ENCODE results near the gene LIX1L.

Gene LIX1L

DNA sequence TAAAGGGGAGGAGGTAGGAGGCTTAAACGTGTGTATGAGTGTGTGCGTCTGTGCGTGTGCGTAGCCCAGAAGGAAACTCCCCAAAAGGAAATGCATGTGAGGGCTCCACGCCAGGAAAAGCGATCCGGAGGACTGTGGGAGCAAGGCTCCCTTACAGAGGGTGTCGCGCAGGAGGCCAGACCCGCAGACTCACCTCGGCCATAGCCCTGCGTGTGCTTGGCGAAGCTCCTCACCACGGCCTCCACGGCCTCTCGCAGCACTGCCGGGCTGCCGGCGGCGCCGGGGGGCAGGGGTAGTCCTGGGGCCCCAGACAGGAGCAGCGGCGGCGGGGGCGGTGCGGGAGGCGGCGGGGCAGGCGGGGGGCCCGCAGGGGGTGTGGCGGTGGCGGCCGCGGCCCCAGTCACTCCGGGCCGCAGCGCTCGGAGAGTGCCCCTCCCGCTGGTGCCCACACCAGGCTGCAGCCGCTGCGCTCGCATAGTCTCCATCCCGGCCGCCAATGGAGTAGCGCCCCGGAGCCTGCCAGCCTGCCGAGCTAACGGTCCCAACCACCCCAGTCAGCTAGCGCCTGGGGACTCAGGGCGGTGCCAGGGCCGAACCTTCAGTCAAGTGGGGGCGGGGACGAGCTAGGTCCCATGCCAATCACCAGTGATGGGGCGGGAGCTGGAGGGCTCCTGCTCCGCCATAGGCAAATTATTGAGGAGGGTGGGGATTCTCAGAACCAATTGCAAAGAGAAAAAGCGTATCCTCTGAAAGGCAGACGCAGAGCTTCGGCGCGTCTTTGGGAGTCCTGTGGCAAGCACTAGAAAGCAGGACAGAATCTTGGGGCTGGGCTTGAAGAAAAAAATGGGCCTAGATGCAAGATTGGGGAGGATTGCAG is at the start of gene LIX1L:
LIX1L (minus strand) TSS at position 575 of the 877 bp plus-strand sequence; CDS start at position 485, 90 bp downstream.
- DNase-seq = peak; percentile 95

GRCh38 chr1:146001709-146002108 is 43.9 kb upstream of the LIX1L start:
- DNase-seq = no peak

- DNase-seq = peak; percentile 69
Measured at GRCh38 chr1:145999321-146000024, 41.7 kb upstream of the LIX1L start.

DNA sequence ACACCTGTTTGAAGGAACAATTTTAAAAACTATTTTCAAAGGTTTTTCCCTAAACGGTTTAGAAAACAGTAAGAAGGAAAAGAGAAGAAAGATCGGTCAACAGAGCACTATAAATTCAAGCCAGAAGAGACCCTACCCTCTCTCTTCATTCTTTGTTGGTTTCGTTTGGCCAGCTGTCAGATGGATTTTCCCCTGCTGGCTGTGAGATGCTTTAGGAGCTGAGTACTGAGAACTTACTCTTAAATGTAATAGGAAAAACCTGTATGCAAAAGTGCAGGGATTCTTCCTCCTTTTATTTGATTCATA is 39.9 kb upstream of the LIX1L start:
- no peak for DNase-seq

GRCh38 chr1:145997016-145997717 is 39.4 kb upstream of the LIX1L start:
- peak; percentile 75 for DNase-seq

DNA sequence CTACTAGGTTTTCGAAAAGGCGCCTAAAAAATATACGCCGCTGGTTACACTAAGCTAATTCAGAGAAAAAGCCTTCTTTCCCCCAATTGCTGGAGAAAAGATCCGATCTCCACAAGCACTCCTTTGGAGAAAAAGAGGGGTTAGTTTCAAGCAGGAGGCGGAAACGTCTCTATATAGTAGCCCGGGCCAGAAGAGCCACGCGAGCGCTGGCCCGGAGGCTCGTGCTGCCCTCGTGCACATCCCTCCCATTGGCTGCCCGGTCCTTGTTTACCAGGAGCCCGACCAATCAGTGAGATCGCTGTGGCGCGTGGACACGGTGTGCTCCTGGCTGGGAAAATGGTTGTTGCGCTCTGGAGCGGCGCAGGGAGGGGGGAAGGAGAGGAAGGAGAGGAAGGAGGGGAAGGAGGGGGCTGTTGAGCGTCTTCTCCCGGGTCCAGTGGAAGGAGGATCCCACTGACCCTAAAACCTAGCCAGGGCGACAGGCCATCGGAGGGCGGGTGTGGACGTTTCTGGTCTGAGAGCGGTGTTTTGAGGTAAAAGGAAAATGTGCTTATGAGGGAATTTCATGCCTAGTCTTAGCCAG is 38.7 kb upstream of the LIX1L start, which contains the start of gene TXNIP:
TXNIP (minus strand) TSS at position 147 of the 583 bp plus-strand sequence. CDS start 313 bp downstream, outside the sequence.
- peak; percentile 94 for DNase-seq

DNA sequence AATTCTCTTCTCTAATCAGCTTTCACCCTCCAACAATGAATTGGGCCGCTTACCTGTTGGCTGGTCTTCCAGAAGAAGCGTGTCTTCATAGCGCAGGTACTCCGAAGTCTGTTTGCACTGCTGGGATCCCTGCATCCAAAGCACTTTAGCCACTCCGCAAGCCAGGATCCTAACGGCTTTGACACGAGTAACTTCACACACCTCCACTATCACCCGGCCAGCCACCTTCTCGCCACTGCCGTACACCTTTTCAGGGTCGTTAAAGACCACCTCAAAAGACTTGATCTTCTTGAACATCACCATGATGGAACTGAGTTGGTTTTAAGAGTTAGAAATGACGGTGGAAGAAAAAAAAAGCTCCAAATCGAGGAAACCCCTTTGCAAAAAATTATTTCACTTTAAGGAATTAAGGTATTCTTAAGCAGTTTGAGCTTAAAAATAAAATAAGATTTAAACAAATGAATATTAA is 38.2 kb upstream of the LIX1L start:
- no peak for DNase-seq

- DNase-seq = no peak
Measured at GRCh38 chr1:145995148-145995881, 37.5 kb upstream of the LIX1L start.

DNA sequence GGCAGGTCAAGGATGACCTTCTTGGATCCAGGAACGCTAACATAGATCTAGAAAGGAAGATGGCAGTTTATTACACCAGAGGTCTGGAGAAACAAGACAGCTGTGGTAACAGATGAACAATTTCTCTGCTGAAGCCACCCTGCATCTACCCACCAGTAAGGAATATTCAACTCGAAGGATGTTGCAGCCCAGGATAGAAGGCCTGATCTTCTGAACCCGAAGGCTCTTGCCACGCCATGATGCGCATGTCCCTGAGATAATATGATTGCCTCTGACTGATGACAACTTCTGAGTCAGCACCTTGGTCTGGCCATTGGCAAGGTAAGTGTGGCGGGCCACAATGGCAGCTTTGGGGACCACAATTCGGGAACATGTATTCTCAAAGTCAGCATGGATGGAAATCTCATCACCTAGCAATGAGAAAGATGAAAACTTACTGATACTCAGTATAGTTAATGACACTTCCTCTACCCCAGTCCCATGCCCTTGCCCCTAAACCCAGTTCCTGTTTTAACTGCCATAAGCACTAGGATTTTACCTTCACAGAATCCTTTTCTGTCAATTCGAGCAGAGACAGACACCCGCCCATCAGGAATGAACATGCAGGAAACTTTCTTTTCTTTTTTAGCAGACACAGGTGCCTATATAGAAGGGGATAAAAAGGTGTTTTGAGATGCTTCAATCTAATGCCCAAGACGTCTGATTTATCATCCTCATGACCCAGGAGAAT is 36.7 kb upstream of the LIX1L start:
- no peak for DNase-seq

DNA sequence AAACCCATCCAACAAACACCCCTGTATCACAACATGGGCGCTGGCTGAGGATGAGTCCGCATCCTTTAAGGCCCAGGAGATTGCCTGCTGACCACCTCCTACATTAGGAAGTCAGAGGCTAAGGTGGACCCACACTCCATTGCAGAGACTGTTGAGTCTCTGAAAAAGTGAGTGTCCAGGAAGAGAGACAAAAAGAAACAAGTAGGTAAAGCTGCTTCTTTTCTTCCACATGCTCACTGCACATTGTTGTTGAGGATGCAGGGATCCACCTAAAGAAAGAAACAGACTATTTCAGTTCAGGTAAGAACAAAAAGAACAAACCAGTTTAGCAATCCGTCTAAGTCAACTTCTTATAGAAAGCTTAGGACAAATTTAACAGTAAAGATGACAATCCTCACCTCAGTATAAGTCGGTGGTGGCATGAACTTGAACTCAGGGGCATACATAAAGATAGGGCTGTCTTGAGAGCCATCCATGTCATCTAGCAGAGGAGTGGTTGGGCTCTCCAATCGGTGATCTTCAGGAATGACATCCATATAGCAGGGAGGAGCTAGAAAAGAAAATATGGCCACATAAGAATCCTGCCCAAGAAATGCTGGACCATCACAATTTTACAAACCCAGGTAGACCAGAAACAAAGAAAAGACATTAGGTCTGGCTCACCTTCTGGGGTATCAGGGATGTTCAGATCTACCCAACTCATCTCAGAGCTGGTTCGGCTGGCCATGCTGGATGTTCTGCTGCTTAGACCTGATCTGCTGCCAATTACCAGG is 36.0 kb upstream of the LIX1L start:
- DNase-seq = no peak

GRCh38 chr1:145992958-145993617 is 35.3 kb upstream of the LIX1L start:
- no peak for DNase-seq

- DNase-seq = peak; percentile 23
Measured at GRCh38 chr1:145992502-145992936, 34.7 kb upstream of the LIX1L start.

GRCh38 chr1:145991735-145992412 is 34.1 kb upstream of the LIX1L start:
- DNase-seq = peak; percentile 47

DNA sequence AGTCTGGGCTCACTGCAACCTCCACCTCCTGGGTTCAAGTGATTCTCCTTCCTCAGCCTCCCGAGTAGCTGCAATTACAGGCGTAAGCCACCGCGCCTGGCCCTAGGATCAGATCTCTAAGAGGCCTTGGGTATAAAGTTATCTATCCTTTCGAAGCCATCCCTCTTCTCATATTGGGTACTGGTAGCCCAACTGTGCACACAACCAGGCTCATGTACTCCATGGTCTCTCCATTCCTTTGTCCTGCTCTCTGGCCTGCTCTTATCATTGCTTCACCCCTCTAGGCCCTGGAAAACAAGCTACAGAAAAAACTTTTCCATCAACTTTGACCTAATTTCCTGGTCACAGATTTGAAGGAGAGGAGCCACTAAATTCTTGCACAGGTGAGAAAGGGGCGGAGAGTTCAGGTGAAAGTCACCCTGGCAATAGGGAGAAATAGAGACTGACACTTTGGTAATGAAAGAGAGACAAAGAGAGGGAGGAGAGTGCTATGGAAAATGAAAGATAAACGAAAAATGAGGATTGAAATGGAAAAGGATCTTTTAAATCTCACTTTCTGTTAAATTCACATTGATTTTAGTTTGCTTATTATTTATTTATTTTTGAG is 32.5 kb upstream of the LIX1L start:
- DNase-seq = peak; percentile 44

DNA sequence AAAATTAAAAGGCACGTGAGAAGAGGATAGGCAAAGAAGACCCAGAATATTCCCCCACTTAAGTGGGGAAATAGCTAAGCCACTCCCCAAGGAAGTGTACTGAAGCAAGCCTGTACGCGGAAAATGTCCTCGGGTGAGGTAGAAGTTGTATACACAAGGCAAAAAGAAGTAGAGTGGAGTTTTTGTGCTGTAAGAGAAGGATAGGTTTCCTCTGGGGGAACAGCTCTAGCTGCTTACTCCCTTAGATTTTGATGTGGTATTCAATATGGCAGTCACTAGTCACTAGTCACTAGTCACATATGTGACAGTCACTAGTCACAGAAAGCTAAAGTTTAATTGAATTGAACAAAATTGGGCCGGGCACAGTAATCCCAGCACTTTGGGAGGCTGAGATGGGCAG is 31.0 kb upstream of the LIX1L start:
- DNase-seq = peak; percentile 43

GRCh38 chr1:145987926-145988325 is 30.1 kb upstream of the LIX1L start:
- DNase-seq = no peak

- no peak for DNase-seq
Measured at GRCh38 chr1:145986551-145986950, 28.7 kb upstream of the LIX1L start.

DNA sequence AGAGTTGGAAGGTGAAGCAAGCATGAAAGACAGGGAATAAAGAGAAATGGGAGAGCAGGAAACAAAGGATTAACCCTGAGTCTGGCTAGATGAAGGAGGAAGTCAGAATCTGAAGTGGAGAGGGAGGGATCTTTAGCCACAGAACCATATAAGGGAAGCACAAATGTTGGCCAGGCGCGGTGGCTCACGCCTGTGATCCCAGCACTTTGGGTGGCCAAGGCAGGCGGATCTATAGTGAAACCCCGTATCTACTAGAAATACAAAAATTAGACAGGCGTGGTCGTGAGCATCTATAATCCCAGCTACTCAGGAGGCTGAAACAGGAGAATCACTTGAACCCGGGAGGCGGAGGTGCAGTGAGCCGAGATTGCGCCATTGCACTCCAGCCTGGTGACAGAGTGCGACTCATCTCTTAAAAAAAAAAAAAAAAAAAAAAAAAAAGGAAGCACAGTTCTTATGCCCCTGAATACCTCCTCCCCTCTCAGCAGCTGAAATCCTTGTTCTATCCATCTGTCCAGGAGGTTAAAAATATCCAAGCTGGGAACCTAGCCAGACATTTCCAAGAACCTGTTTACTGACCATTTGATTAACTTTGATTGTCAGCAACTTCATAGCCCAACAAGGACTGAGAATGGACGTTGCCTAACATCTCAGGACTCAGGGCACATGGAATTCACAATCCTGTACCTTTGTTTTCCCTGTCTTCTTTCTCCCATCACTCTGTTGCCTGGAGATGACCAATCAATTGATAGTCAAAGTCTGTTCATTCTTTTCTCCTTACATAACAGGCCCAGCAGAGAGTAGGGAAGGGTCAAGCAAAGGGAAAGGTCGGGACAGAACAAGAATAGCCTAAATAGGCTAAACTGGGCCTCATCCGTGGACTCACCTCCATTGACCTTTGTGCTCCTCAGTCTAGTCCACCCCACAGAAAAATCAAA is 28.0 kb upstream of the LIX1L start:
- no peak for DNase-seq

All from CD4-positive, alpha-beta T cell treated with Interleukin-21 for 1 hour (primary cell).